GM18505 (cell line): Measurements from ENCODE around the gene GPC5.
"Not testable (repeated sequence)": the region's sequence is repeated elsewhere in the genome, so short reads cannot be mapped to it uniquely, and the experiment has no call there.

ENCODE experiments used
- ATAC-seq: cut with Tn5 transposase; IDR thresholded peaks from one replicate; pipeline ENCODE4 v1.9.1; 2021; ENCODE audit not compliant: unreplicated experiment
- POLR2A ChIP-seq: IDR thresholded peaks from 4 replicates; pipeline ENCODE4 v1.6.1; 2011; ENCODE audit warnings: borderline replicate concordance; ENCODE audit not compliant: insufficient read depth, insufficient read length; ENCODE audit errors: extremely low read depth

GPC5 gene

DNA sequence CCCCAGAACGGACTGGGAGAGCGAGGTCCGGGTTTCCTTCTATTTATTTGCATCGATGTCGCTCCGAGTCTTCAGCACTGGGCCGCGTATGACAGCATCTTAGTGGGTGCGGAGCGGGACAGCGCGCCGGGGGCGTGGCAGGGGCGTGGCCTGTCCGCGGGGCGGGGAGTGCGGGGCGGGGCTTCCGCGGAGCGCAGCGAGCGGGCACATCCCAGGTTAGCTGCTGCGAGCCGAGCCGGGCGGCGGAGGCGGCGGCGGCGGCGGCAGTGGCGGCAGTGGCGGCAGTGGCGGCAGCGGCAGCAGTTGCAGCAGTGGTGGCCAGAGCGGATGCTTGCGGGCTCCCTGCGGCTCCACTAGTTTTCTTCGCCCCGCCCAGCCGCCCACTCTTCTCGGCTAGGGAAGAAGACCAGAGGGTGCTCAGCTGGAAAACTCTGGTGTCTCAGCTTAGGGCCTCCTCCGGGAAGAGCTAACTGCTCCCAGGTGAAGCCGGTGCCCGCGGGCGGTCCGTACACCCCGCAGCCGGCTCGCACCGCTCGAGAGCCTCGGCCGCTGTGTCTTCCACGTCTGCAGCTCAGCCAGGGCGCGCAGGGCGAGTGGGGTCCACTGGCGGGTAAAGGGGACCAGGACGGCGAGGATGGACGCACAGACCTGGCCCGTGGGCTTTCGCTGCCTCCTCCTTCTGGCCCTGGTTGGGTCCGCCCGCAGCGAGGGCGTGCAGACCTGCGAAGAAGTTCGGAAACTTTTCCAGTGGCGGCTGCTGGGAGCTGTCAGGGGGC is at the start of gene GPC5:
Gene GPC5, plus strand, starts transcription at position 209 of the 776 bp plus-strand sequence.
- ATAC-seq, result peak; percentile 95

DNA sequence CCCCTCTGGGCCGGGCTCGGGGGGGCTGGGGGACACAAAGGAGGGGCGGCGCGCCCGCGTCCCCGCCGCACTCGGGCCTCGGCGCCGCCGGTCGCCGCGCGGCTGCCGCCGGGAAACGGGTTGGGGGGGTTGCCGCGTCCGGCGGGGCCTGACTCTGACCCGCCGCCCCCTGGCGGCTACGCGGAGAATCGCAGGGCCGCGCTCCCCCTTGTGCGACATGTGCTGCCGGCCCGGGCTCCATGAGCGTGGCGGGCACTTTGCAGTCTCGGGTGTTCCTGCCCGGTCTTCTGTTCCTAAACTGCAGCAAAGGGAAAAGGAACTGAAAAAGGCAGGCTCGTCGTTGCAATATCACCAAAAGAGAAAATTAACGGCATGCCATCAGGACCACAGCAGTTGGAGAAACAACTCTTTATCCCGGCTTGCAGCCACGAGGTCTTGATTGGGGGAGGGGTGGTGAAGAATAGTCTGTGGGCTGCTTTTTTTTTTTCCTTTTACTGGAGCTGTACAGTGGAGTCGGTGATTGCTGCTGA is 49.5 kb upstream of the GPC5 start:
- peak; percentile 50 for ATAC-seq

More for the DNA sequence above, at the start of gene GPC5:
- peak; percentile 38 for TF ChIP-seq POLR2A

DNA sequence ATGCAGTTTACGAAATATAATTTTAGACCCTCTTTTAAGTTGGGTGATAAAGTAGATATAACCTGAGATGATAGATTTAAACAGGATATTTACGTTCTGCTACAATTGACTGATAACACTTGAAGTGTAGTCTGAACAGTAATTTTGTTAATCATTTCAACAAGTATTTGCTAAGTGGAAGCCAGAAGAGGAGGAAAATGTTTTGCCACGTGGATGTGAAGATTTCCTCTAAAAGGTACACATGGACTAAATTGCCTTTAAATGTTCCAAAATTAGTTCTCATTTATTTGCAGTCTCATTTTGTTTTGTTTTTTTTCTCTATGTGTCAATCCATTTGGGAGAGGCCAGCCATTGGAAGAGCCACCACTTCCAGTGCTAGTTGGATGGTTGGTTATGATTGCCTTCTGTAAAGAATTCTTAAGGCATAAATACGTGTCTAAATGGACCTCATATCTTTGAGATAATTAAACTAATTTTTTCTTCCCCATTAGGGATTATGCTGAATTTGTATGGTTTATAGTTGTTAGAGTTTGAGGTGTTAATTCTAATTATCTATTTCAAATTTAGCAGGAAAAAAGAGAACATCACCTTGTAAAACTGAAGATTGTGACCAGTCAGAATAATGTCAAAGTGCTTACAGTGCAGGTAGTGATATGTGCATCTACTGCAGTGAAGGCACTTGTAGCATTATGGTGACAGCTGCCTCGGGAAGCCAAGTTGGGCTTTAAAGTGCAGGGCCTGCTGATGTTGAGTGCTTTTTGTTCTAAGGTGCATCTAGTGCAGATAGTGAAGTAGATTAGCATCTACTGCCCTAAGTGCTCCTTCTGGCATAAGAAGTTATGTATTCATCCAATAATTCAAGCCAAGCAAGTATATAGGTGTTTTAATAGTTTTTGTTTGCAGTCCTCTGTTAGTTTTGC is 48.2 kb upstream of the GPC5 start:
- no peak for TF ChIP-seq POLR2A
- ATAC-seq, result no peak

More for the DNA sequence above, 49.5 kb upstream of the GPC5 start:
- peak; percentile 49 for TF ChIP-seq POLR2A

DNA sequence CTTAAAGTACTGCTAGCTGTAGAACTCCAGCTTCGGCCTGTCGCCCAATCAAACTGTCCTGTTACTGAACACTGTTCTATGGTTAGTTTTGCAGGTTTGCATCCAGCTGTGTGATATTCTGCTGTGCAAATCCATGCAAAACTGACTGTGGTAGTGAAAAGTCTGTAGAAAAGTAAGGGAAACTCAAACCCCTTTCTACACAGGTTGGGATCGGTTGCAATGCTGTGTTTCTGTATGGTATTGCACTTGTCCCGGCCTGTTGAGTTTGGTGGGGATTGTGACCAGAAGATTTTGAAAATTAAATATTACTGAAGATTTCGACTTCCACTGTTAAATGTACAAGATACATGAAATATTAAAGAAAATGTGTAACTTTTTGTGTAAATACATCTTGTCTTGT is 47.3 kb upstream of the GPC5 start:
- ATAC-seq, result no peak
- no peak for TF ChIP-seq POLR2A

DNA sequence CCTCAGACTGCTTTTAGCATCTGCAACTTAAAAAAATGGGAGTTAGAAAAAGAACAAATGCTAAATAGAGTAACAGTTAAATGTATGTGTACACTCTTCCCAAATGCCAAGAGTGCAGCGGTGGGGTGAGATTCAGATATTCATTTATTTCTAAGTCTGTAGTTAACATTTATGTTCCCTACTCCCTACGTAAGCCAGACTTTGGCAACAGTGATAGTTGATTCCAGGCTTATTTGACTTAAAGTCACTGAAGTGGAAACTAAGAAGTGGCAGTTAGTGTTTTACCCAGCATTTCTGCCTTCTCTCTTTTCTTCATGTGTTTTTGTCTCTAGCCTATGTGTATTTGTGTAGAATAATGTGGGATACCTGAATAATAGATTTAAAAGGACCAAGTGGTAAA is 46.4 kb upstream of the GPC5 start:
- peak; percentile 18 for TF ChIP-seq POLR2A
- no peak for ATAC-seq

DNA sequence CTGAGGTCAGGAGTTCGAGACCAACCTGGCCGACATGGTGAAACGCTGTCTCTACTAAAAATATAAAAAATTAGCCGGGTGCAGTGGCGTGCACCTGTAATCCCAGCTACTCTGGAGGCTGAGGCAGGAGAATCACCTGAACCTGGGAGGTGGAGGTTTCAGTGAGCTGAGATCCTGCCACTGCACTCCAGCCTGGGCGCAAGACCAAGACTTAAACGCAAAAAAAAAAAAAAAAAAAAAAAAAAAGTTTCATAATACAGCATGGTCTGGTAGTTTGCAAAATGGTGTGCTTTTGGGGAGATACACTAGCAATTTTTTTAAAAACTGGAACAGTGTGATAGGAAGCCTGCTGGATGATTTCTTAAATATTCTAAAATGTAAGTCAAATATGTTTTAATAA is 45.5 kb upstream of the GPC5 start:
- not testable (repeated sequence) for ATAC-seq

DNA sequence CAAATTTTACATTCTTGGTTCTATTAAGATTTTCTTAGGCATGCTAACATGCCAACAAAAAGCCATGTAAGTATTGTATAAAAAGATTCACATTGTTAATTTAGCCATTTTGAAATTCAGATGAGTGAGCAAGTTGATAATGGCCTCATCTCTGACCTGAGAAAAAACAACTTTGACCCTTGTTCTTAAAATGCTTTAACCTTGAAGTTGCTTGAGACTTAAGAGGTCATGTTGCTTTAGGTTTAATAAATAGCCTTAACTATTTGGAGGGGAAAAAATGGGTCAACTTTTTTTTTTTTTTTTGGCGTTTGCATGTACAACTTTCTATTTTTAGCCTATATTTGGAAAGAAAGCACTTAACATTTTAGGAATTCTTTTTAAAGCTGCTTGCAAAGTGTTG is 44.9 kb upstream of the GPC5 start:
- no peak for ATAC-seq

DNA sequence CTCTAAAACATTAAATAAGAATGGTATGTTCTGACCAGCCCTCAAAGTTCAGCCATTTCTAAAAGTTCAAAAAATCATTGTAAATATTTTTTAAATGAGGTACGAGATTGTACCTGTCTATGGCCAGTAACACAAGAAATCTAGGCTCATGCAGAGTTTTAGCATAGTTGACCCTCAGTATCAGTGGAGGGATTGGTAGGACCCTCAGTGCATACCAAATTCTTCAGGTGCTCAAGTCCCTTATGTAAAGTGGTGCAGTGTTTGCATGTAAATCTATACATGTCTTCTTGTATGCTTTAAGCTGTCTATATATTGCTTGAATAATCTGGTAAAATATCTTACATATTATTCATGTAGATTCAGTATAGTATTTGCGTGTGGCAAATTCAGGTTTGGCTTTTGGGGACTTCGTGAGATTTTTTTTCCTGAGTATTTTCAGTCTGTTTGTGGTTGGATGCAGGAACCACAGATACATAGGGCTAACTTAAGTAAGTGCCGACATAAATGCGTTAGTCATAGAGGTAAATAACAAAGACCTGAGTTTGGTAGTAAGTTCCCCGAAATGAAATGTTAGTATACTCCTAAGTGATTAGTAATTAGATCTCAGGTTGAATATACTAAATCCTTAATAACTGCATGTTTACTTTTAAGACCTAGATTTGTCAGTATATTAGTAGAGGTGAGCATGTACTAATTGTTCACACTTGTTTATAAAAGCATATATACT is 43.2 kb upstream of the GPC5 start:
- ATAC-seq, result no peak
- no peak for TF ChIP-seq POLR2A

More for the DNA sequence above, 44.9 kb upstream of the GPC5 start:
- no peak for TF ChIP-seq POLR2A

DNA sequence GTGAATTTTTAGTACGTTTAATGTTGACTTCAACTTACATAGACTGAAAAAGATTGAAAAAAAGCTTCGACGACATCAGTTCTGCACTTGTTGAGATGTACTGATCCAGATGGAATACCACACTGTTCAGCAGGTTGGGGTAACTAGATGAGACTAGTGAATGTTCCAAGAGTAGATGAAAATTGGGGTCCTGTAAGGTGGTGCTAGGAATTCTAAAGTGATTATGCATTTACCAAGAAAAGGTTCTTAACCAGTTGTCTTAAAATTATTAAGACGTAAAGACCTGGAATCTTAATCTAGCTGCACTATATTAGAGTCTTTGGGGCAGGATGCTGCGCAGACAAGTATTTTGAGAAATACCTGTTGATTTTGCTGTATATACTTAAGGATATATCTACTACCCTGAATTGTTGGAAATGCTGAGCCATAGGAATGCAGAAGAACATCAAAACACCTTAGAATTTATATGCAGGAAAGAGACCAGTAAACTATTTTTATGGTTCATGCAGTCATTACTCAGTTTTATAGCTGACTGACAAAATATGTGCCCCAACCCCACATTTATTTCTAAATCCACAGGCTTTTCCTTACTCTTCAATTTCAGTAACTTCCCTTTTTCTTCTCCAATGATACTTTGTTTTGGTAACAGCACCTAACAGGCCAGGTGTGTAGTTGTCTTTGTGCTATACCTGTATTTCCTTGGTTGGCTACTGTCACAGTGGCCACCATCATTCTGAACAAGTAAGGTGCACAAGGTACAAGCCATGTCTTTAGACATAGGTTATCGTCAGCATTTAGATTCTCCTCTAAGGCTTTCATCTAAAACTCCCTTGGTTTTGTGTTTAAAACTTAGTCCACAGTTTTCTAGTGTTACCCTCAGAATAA is 42.4 kb upstream of the GPC5 start:
- peak; percentile 36 for TF ChIP-seq POLR2A

DNA sequence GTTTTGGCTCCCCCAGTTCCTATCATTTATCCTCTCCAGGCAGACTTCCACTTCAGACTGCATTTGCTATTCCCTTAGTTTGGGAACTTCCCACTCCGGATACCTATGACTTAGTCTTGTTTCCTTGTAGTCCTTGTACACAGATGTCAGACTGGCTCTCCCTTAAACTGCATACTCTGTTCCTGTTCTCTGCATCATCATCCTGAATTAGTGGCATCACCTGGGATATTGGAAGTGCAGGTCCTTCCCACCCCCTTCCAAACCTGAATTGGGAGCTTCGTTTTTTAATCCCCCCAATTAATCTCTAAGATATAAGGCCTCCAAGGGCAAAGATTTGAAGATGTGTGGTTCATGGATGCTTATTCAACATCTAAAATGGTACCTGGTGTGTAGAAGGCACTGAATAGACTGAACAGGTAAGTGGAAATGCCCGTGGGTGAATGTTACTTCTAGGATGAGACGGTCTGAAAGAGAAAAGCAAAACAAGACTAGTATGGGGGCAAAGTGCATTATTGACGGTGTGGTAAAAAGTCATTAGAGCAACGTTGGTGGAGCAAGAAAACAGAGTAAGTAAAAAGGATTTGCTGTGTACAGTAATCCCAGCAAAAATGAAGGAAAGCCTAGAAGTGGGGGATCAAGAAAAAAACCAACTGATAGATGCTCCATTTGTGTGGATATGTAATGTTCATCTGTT is 41.4 kb upstream of the GPC5 start:
- ATAC-seq, result no peak
- TF ChIP-seq POLR2A, result no peak

More for the DNA sequence above, 42.4 kb upstream of the GPC5 start:
- no peak for ATAC-seq

DNA sequence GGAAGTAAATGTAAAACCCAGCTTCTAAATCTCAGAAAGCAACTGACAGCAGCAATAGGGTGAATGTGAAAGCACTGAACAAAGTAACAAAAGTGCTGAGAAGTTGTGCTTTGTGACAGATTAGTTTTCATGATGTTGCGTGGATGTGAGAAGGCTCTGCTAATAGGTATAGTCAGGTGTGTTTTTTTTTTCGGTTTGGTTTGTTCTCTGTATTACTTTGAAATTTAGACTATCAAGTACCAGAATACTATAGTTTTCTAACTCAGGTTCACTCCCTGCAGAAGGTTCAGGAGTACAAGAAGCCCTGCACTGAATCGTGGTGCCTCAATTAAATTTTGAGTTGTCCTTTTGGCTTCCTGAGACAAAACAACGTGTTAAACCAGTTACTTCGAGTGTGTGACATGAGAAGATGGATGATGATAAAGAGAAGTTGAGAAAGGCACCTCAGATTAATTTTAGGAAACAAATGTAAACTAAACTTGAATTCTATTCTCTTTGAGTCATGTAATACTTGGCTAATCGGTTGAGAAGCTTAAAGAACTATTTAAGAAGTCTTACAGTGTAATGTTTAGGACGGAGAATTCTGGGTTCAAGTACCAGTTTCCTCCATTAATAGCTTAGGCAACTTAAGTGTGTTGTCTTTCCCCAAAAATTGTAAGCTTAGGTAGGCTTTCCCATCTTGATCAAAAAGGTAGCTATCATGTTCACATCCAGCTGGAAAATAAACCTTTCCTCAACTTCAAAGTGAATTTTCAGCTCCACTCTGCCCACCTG is 40.6 kb upstream of the GPC5 start:
- no peak for ATAC-seq
- TF ChIP-seq POLR2A, result peak; percentile 34
